Fibroblast of lung (primary cell): ENCODE results near the gene ZNF26. TPM values are rescaled to one million over a fixed set of nuclear protein-coding genes. Genes with fewer than 3 reads are reported as not detected.

Experiments used
- DNase-seq, 2 donors: peaks; one replicate each; pipeline versions ENCODE4 v3.0.0 to v3.0.0-alpha.2; 2010; ENCODE audit warnings: low read depth in 2 of 2
- H2AFZ ChIP-seq: 2 replicates; pipeline ENCODE4 v1.5.1; 2012; ENCODE audit warnings: low read length, control low read depth, inconsistent platforms
- H3K27ac ChIP-seq: 2 replicates; pipeline ENCODE4 v1.5.1; 2011; ENCODE audit warnings: low read length, control low read depth; ENCODE audit not compliant: insufficient read depth
- H3K27me3 ChIP-seq: 2 replicates; pipeline ENCODE4 v1.5.1; 2011; ENCODE audit warnings: mild to moderate bottlenecking, low read length; ENCODE audit not compliant: control insufficient read depth, insufficient read depth
- H3K36me3 ChIP-seq: 2 replicates; pipeline ENCODE4 v1.5.1; 2011; ENCODE audit warnings: low read length; ENCODE audit not compliant: control insufficient read depth, insufficient read depth
- H3K4me1 ChIP-seq: 2 replicates; pipeline ENCODE4 v1.5.1; 2011; ENCODE audit warnings: low read length; ENCODE audit not compliant: control insufficient read depth, insufficient read depth; ENCODE audit errors: extremely low read depth
- H3K4me2 ChIP-seq: 2 replicates; pipeline ENCODE4 v1.5.1; 2011; ENCODE audit warnings: low read length, control low read depth; ENCODE audit not compliant: insufficient read depth; ENCODE audit errors: extremely low read depth
- H3K4me3 ChIP-seq, 4 experiments: fragments of 200-600 bp in 1 of 4; sonication (generic) in 1 of 4; replicated peaks in 1 of 4; 2 replicates each; pipeline ENCODE4 v1.5.1; 2011 to 2016; ENCODE audit warnings: low read length in 4 of 4, low read depth in 3 of 4, mild to moderate bottlenecking in 3 of 4, control low read depth in 2 of 4, inconsistent platforms in 1 of 4, mixed read lengths in 1 of 4; ENCODE audit not compliant: insufficient read depth in 1 of 4; ENCODE audit errors: control extremely low read depth in 1 of 4
- H3K79me2 ChIP-seq: 2 replicates; pipeline ENCODE4 v1.5.1; 2012; ENCODE audit warnings: mild to moderate bottlenecking, low read length, inconsistent platforms; ENCODE audit not compliant: control insufficient read depth, insufficient read depth
- H3K9ac ChIP-seq: 2 replicates; pipeline ENCODE4 v1.5.1; 2011; ENCODE audit warnings: mild to moderate bottlenecking, low read length, control low read depth; ENCODE audit not compliant: insufficient read depth
- H3K9me3 ChIP-seq: 2 replicates; pipeline ENCODE4 v1.5.1; 2012; ENCODE audit warnings: low read depth, low read length; ENCODE audit not compliant: control insufficient read depth, insufficient read depth
- H4K20me1 ChIP-seq: 2 replicates; pipeline ENCODE4 v1.5.1; 2011; ENCODE audit warnings: low read length; ENCODE audit not compliant: control insufficient read depth, insufficient read depth; ENCODE audit errors: extremely low read depth
- CTCF ChIP-seq, 2 donors: IDR thresholded peaks in 1 of 2; conservative IDR thresholded peaks in 1 of 2; 1 replicate in 1 of 2; 2 replicates in 1 of 2; pipeline ENCODE4 v1.5.1; 2011 to 2012; ENCODE audit warnings: low read length in 2 of 2, control low read depth in 1 of 2, inconsistent platforms in 1 of 2, low read depth in 1 of 2, mild to moderate bottlenecking in 1 of 2
- EZH2 ChIP-seq: IDR thresholded peaks from 2 replicates; pipeline ENCODE4 v1.5.1; 2012; ENCODE audit warnings: low read length, control low read depth, mild to moderate bottlenecking; ENCODE audit errors: missing control alignments
- polyA plus RNA-seq, 2 donors: library from polyadenylated mRNA; depleted of rRNA in 1 of 2; stranded (reverse) in 1 of 2; unstranded in 1 of 2; fragments of >200 nt; gene quantifications; 2 replicates each; pipeline ENCODE4 v1.2.1, GENCODE V29; 2011 to 2012; ENCODE audit warnings: missing spikeins in 1 of 2
- total RNA-seq: library from RNA; depleted of rRNA; stranded (reverse); fragments of >200 nt; gene quantifications from 2 replicates; pipeline ENCODE4 v1.2.1, GENCODE V29; 2014

Gene ZNF26
- total and polyA plus RNA-seq, 2 donors (not counting 1 experiment from before 2014, with no cell fraction given): 4.9 to 9.4 TPM

GRCh38 chr12:133058203-133059113 lies 72.3 kb downstream of the ZNF26 start:
- Histone ChIP-seq H3K36me3 (no peaks in the 10 kb centered on the region), H2AFZ (no peak overlapping the region), H3K4me1 (no peaks in the 10 kb centered on the region), H3K27me3 (no peaks in the 10 kb centered on the region), H3K27ac (no peak overlapping the region), H3K4me3 (no peak overlapping the region), H3K9me3 (peaks cover 16% of the 10 kb centered on the region), H3K4me2 (no peak overlapping the region), H3K9ac (no peak overlapping the region), H4K20me1 (no peaks in the 10 kb centered on the region), H3K79me2 (no peaks in the 10 kb centered on the region)
- TF ChIP-seq CTCF (conservative IDR thresholded peaks at IDR 0.05 in 1 of 2, IDR thresholded peaks at IDR 0.05 in 1 of 2; ENCODE audit: low read depth in 1 of 2, low read length in 2 of 2) (no peak), EZH2 (no peak)
- DNase-seq: peak in 1 of 2 donors; percentile 15

GRCh38 chr12:133061954-133062353 lies 75.8 kb downstream of the ZNF26 start:
- Histone ChIP-seq H3K4me3 (no peak overlapping the region), H3K9ac (no peak overlapping the region), H3K27me3 (no peaks in the 10 kb centered on the region), H3K36me3 (no peaks in the 10 kb centered on the region), H2AFZ (no peak overlapping the region), H3K4me2 (no peak overlapping the region), H3K27ac (no peak overlapping the region), H4K20me1 (no peaks in the 10 kb centered on the region), H3K4me1 (no peaks in the 10 kb centered on the region), H3K79me2 (no peaks in the 10 kb centered on the region), H3K9me3 (peaks cover 12% of the 10 kb centered on the region)
- TF ChIP-seq CTCF (conservative IDR thresholded peaks at IDR 0.05 in 1 of 2, IDR thresholded peaks at IDR 0.05 in 1 of 2; ENCODE audit: low read depth in 1 of 2, low read length in 2 of 2) (no peak), EZH2 (no peak)
- DNase-seq: no peak

- H3K27me3 ChIP-seq: no peaks in the 10 kb centered on the region
- no peak overlapping the region for H3K4me2 ChIP-seq
- no peaks in the 10 kb centered on the region for H3K36me3 ChIP-seq
- no peak overlapping the region for H3K9ac ChIP-seq
- no peak overlapping the region for H3K27ac ChIP-seq
- no peaks in the 10 kb centered on the region for H3K79me2 ChIP-seq
- peaks cover 8% of the 10 kb centered on the region for H3K9me3 ChIP-seq
- no peaks in the 10 kb centered on the region for H3K4me1 ChIP-seq
- H3K4me3 ChIP-seq: no peak overlapping the region
- H4K20me1 ChIP-seq: no peaks in the 10 kb centered on the region
- TF ChIP-seq EZH2 (no peak), CTCF (conservative IDR thresholded peaks at IDR 0.05 in 1 of 2, IDR thresholded peaks at IDR 0.05 in 1 of 2; ENCODE audit: low read depth in 1 of 2, low read length in 2 of 2) (no peak)
- no peak overlapping the region for H2AFZ ChIP-seq
- no peak for DNase-seq
Measured at GRCh38 chr12:133063556-133063955, 77.4 kb downstream of the ZNF26 start.
